ENCODE results near the gene FARP1.

FARP1 gene

DNA sequence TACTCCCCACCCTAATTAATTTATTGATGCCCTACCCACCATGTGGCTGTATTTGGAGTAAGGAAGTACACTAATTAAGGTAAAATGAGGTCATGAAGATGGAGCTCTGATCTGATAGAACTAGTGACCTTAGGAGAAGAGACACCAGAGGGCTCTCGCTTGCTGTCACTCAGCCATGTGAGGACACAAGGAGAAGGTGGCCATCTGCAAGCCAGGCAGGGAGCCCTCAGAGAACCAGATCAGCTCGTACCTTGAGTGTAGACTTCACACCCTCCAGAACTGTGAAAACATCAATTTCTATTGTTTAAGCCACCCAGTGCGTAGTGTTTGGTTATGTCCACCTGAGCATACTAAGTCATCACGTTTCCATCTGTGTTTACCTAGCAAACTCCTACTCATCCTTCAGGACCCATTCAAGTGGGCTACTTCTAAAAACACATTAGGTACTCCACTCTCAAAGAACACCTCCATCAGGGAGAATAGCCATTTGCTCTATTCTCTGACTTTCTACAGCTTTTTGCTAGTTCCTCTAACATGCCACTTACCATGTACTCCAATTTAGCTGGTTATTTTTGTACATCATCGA, 191.8 kb downstream of the FARP1 start:
- no peak for DNase-seq (ENCODE audit: low read depth in 2 of 2)

DNA sequence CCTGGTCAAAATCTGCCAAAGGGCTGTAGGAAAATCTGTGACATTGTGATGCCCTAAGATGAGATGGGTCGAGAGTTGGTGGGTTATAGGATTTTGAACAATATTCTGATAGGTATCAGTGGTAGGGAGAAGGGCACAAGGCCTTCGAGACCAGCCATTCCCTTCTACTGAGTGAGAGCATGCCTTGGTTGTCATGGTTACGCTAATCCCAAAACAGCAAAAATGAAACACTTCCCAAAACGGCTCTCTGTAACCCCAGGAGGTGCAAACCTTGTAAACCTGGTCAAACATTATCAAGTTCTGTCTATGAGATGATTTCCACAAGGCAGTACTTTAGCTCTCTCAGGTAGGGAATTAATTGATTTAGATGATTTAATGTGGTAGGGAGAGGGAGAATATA, 192.8 kb downstream of the FARP1 start:
- no peak for DNase-seq (ENCODE audit: low read depth in 2 of 2)

DNA sequence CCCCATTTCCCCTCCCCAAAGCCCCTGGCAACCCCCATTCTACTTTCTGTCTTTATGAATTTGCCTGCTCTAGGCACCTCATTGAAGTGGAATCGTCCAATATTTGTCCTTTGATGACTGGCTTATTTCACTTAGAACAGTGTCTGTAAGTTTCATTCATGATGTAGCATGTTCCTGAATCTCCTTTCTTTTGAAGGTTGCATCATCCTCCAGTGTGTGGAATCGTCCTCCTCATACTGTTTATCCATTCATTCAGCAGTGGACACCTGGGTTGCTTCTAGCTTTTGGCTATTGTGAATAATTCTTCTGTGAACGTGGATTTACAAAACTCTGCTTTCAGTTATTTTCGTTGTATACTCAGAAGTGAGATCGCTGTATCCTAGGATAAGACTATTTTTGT, 195.4 kb downstream of the FARP1 start:
- DNase-seq (ENCODE audit: low read depth in 2 of 2), result no peak

- no peak for DNase-seq (ENCODE audit: low read depth in 2 of 2)
These were observed 197.0 kb downstream of the FARP1 start for GRCh38 chr13:98339684-98340425.

GRCh38 chr13:98342953-98343352, 200.1 kb downstream of the FARP1 start:
- DNase-seq (ENCODE audit: low read depth in 2 of 2), result no peak

DNA sequence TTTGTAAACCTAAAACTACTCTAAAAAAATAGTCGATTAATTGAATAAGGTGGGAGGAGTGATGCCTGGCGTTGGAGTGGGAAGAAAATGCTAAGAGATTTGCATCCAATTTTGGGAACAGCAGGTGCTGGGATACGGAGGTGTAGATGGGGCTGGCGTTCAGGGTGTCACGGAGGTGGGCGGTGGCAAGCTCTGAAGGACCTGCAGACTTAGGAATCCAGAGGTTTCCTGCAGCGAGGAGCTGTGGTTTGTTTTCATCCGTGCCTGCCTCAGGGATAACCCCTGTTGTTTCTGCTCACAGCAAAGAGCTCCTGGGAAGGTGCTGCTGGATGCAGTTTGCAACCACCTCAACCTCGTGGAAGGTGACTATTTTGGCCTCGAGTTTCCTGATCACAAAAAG, 200.6 kb downstream of the FARP1 start:
- no peak for DNase-seq (ENCODE audit: low read depth in 2 of 2)

DNA sequence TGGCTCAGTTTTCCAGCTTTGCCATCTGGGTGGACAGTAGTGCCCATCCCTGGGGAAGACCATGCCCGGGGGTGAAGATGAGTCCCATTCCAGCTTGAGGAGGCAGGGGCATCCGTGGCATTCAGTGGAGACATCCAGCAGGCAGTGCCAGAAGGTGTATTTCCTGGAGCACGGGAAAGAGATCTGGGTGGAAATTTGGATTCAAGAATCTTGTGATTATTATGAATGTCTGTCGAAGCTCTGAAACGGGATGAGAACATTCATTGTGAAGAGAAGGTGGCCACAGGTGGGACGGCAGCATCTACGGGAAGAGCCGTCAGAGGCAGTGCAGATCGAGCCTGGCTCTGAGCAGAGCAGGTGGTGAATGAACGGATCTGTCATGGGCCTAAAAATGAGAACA, 201.5 kb downstream of the FARP1 start:
- DNase-seq (ENCODE audit: low read depth in 2 of 2), result no peak

- DNase-seq (ENCODE audit: low read depth in 2 of 2), result peak in 1 of 2 donors; percentile 1
These were observed 202.4 kb downstream of the FARP1 start for GRCh38 chr13:98345107-98345935.

- no peak for DNase-seq (ENCODE audit: low read depth in 2 of 2)
These were observed 204.2 kb downstream of the FARP1 start for GRCh38 chr13:98346904-98347636.

GRCh38 chr13:98347756-98348155, 204.9 kb downstream of the FARP1 start:
- DNase-seq (ENCODE audit: low read depth in 2 of 2), result no peak

- no peak for DNase-seq (ENCODE audit: low read depth in 2 of 2)
These were observed 205.7 kb downstream of the FARP1 start for GRCh38 chr13:98348466-98349200.

DNA sequence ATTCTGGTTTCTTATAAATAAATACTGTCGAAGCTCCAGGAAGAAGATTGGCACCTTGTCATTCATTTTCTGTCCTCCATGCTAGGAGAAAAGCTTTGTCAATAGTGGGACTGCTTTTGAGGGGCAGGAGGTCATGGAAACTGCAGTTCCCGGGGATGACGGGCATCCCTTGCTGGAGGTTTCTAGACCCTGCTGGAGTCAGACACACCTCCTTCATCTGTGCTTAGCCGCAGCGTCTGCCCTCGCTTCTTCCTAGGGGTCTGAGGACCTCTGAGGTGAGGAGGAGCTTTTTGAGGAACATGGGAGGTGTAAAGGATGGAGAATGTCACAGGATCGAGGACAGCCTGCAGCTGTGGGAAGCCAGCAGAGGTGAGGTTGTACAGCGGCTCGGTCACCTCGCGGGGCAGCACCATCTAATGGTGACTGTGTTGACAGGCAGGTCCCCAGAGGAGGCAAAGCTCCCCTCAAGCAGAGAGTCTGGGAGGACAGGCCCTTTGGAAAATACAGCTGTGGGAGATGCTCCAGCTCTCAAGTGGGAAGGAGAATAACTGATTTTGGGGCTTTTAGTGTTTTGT, 206.9 kb downstream of the FARP1 start:
- DNase-seq (ENCODE audit: low read depth in 2 of 2), result no peak

DNA sequence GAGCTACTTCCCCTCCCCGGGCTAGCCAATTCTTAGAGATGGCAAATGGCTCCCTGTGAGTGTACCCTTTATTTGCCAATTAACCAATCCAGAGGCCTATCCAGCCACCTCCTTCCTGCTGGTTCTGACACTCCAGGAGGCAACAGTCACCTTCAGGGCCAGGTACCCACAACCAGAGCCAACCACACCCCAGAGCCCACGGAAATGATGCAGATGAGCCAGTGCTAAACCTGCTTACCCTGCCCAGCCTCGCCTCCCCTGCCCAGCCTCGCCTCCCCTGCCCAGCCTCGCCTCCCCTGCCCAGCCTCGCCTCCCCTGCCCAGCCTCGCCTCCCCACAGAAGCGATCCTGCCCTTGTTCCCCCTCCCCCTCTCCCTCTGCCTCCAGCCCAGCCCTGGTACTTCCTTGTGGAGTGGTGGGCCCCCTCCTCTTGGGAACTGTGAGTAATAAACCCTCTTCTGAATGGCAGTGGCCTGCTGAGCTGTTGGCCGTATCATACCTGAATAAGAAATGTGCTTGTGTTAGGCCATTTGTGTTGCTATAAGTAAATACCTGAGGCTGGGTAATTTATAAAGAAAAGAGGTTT, 207.9 kb downstream of the FARP1 start:
- no peak for DNase-seq (ENCODE audit: low read depth in 2 of 2)

DNA sequence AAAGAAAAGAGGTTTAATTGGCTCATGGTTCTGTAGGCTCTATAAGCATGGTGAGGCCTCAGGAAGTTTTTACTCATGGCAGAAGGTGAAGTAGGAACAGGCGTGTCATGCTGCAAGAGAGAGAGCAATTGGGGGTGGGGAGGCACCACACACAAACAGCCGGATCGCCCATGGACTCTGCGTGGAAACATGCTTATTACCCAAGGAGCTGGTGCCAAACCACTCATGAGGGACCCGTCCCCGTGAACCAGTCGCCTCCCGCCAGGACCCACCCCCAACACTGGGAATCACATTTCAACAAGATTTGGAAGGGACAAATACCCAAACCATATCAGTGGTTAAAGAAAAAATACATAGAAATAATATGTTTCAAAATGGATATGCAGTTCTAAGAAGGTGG, 208.7 kb downstream of the FARP1 start:
- DNase-seq (ENCODE audit: low read depth in 2 of 2), result no peak

DNA sequence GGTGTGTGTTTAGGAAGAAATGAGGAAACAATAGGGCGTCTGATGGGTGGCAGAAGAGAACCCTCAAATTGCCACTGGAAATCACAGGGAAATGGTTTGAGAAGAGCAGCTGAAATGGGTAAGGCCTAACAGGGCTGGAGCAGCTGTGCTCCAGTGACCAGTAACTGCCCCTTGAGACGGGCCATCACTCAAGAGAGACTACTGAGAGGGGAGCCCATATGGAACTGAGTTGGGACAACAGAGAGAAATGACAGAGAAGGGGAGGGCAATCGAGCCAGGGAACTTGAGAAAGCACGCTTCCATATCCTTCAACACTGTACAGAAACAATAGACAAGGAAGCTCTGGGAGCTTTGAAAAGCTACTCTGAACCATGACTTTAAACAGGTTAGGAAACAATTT, 209.3 kb downstream of the FARP1 start:
- no peak for DNase-seq (ENCODE audit: low read depth in 2 of 2)

- DNase-seq (ENCODE audit: low read depth in 2 of 2), result no peak
These were observed 210.9 kb downstream of the FARP1 start for GRCh38 chr13:98353750-98354149.

DNA sequence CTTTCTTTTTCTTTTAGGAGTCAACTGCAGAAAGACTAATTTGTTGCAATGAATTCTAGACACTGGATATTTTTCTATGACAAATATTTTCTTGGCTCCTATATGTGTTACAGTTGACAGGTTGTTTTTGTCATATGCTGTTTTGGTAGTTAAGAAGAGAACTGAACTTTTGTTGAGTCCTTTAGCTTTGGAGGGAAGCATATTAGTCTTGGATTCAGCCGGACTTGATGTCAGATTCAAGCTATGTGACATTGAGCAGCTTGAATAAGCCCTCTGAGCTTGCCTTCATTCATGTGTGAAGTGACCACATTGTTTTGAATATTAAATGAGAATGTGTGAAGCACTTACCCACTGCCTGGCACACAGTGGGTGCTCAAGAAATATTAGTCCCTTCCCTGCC, 216.0 kb downstream of the FARP1 start:
- no peak for DNase-seq (ENCODE audit: low read depth in 2 of 2)

GRCh38 chr13:98360545-98360944, 217.7 kb downstream of the FARP1 start:
- no peak for DNase-seq (ENCODE audit: low read depth in 2 of 2)

GRCh38 chr13:98363326-98363725, 220.4 kb downstream of the FARP1 start:
- no peak for DNase-seq (ENCODE audit: low read depth in 2 of 2)

DNA sequence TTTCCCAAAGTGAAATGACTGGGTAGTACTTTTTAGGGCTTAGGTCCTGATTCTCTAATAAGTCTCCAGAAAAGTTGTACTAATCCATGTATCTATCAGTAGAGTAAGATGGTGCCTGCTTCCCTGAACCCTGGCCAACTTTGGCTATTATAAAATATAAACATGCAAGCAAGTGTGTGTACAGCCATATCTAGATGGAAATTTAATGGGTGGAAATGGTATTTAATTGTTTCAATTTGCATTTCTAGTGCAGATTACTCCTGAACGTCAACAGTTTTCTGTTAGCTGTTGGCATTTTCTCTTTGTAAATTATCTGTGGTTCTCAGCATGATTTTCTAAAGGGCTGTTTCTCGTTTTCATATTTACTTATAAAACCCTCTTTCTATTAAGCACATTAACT, 221.3 kb downstream of the FARP1 start:
- DNase-seq (ENCODE audit: low read depth in 2 of 2), result no peak

- no peak for DNase-seq (ENCODE audit: low read depth in 2 of 2)
These were observed 221.8 kb downstream of the FARP1 start for GRCh38 chr13:98364647-98365046.

Measured in stimulated activated CD4-positive, alpha-beta T cell treated with anti-CD3 and anti-CD28 coated beads, Interleukin-1b, Interleukin-23, amount 100 ng/mL, for 4 hours (primary cell).